CD14-positive monocyte (primary cell): Measurements from ENCODE around the gene ARHGAP10. TPM values are rescaled to one million over a fixed set of nuclear protein-coding genes. Genes with fewer than 3 reads are reported as not detected.

Experiments used
- DNase-seq, 3 donors: peaks; one replicate each; pipeline ENCODE4 v3.0.0-alpha.2; 2011 to 2022
- H2AFZ ChIP-seq: 2 replicates; pipeline ENCODE4 v1.6.0; 2012; ENCODE audit warnings: mild to moderate bottlenecking, low read depth, low read length, inconsistent platforms; ENCODE audit not compliant: insufficient read depth, poor library complexity, severe bottlenecking
- H3K27ac ChIP-seq, 2 donors: 1 replicate in 1 of 2; 2 replicates in 1 of 2; pipeline ENCODE4 v1.5.1; 2012 to 2013; ENCODE audit warnings: low read length in 2 of 2, control low read depth in 1 of 2, inconsistent platforms in 1 of 2, low read depth in 1 of 2, mild to moderate bottlenecking in 1 of 2
- H3K27me3 ChIP-seq, 2 donors: one replicate each; pipeline versions ENCODE4 v1.6.0 to v1.6.1; 2011 to 2013; ENCODE audit warnings: low read length in 2 of 2; ENCODE audit not compliant: control insufficient read depth in 2 of 2, insufficient read depth in 2 of 2
- H3K36me3 ChIP-seq, 2 donors: replicated peaks in 1 of 2; 1 replicate in 1 of 2; 2 replicates in 1 of 2; pipeline versions ENCODE4 v1.5.1 to v1.6.1; 2012 to 2013; ENCODE audit warnings: low read length in 2 of 2, control low read depth in 1 of 2, inconsistent platforms in 1 of 2, mild to moderate bottlenecking in 1 of 2; ENCODE audit not compliant: insufficient read depth in 2 of 2, control insufficient read depth in 1 of 2
- H3K4me1 ChIP-seq, 2 donors: 1 replicate in 1 of 2; 2 replicates in 1 of 2; pipeline versions ENCODE4 v1.5.1 to v1.6.1; 2012 to 2013; ENCODE audit warnings: low read length in 2 of 2, control low read depth in 1 of 2, inconsistent platforms in 1 of 2, mild to moderate bottlenecking in 1 of 2, moderate library complexity in 1 of 2; ENCODE audit not compliant: insufficient read depth in 2 of 2, control insufficient read depth in 1 of 2
- H3K4me2 ChIP-seq: replicated peaks from 2 replicates; pipeline ENCODE3; 2012; ENCODE audit warnings: low read length, moderate library complexity, mild to moderate bottlenecking; ENCODE audit not compliant: poor library complexity, severe bottlenecking; ENCODE audit errors: extremely low read depth
- H3K4me3 ChIP-seq, 3 experiments: fragments of 200-600 bp in 1 of 3; sonication (generic) in 1 of 3; replicated peaks in 1 of 3; 1 replicate in 2 of 3; 2 replicates in 1 of 3; pipeline ENCODE4 v1.5.1; 2011 to 2013; ENCODE audit warnings: low read length in 3 of 3, mild to moderate bottlenecking in 3 of 3, control low read depth in 2 of 3, low read depth in 2 of 3, inconsistent platforms in 1 of 3, moderate library complexity in 1 of 3
- H3K79me2 ChIP-seq: 2 replicates; pipeline ENCODE4 v1.6.0; 2012; ENCODE audit warnings: mild to moderate bottlenecking, control low read depth, inconsistent platforms, low read length, moderate library complexity; ENCODE audit not compliant: insufficient read depth
- H3K9ac ChIP-seq: 2 replicates; pipeline ENCODE4 v1.6.0; 2017; ENCODE audit warnings: low read length, mild to moderate bottlenecking; ENCODE audit not compliant: insufficient read depth, poor library complexity, severe bottlenecking
- H3K9me3 ChIP-seq, 2 donors: replicated peaks in 1 of 2; 1 replicate in 1 of 2; 2 replicates in 1 of 2; pipeline versions ENCODE4 v1.5.1 to v1.6.1; 2012 to 2013; ENCODE audit warnings: low read length in 2 of 2, control low read depth in 1 of 2; ENCODE audit not compliant: control insufficient read depth in 1 of 2, insufficient read depth in 1 of 2
- H4K20me1 ChIP-seq: 2 replicates; pipeline ENCODE4 v1.6.0; 2012; ENCODE audit warnings: mild to moderate bottlenecking, low read length, control low read depth, moderate library complexity; ENCODE audit not compliant: insufficient read depth
- H3K27ac Mint-ChIP-seq, 7 donors: one replicate each; pipeline ENCODE4 v1.8.0; 2020; ENCODE audit warnings: mild to moderate bottlenecking in 7 of 7, mixed read lengths in 7 of 7, moderate library complexity in 6 of 7, inconsistent platforms in 2 of 7
- H3K27me3 Mint-ChIP-seq, 3 donors: one replicate each; pipeline ENCODE4 v1.8.0; 2021 to 2022; ENCODE audit warnings: low read depth in 3 of 3, mild to moderate bottlenecking in 3 of 3, mixed read lengths in 3 of 3, moderate library complexity in 3 of 3, inconsistent platforms in 1 of 3
- H3K36me3 Mint-ChIP-seq, 2 donors: one replicate each; pipeline ENCODE4 v1.8.0; 2020; ENCODE audit warnings: mixed read lengths in 2 of 2, inconsistent platforms in 1 of 2, mild to moderate bottlenecking in 1 of 2
- H3K4me1 Mint-ChIP-seq: one replicate; pipeline ENCODE4 v1.8.0; 2020; ENCODE audit warnings: mild to moderate bottlenecking, mixed read lengths
- H3K4me3 Mint-ChIP-seq, 2 donors: one replicate each; pipeline ENCODE4 v1.8.0; 2020; ENCODE audit warnings: mild to moderate bottlenecking in 2 of 2, mixed read lengths in 2 of 2, moderate library complexity in 1 of 2
- H3K9me3 Mint-ChIP-seq, 7 donors: one replicate each; pipeline ENCODE4 v1.8.0; 2020 to 2022; ENCODE audit warnings: mixed read lengths in 7 of 7, mild to moderate bottlenecking in 6 of 7, moderate library complexity in 6 of 7, inconsistent platforms in 2 of 7
- CTCF ChIP-seq: fragments of 200-600 bp; IDR thresholded peaks from one replicate; pipeline ENCODE4 v1.8.0; 2022; ENCODE audit warnings: antibody characterized with exemption, mild to moderate bottlenecking
- WGBS: methylation state at CpG from one replicate; pipeline ENCODE4 v1.1.5; 2013; ENCODE audit warnings: missing lambda C conversion rate; ENCODE audit not compliant: insufficient coverage; 5-methylcytosine and 5-hydroxymethylcytosine counted together
- intact Hi-C, 2 donors: fragments of 100-400 bp; cut with micrococcal nuclease; formaldehyde crosslinking; loops; one replicate each; pipeline versions ENCODE4 v1.15.0 to v1.15.1; 2023
- polyA plus RNA-seq, 3 donors: library from polyadenylated mRNA; depleted of rRNA in 1 of 3; unstranded in 2 of 3; stranded (reverse) in 1 of 3; fragments of 300-500 nt in 2 of 3; fragments of >200 nt in 1 of 3; fragmentation: Illumina TruSeq in 2 of 3; gene quantifications; 1 replicate in 2 of 3; 2 replicates in 1 of 3; pipeline ENCODE4 v1.2.3, GENCODE V29; 2012 to 2021

ARHGAP10 gene
- polyA plus RNA-seq, 3 donors = 1.7 to 4.3 (median 3.0) TPM

GRCh38 chr4:147860960-147861359 lies 129.1 kb downstream of the ARHGAP10 start:
- H3K9me3 ChIP-seq = no peaks in the 10 kb centered on the region
- no peak overlapping the region for H3K4me3 Mint-ChIP-seq
- no peak overlapping the region for H3K27ac Mint-ChIP-seq
- no peak overlapping the region for H3K27ac ChIP-seq
- H3K4me1 ChIP-seq = no peaks in the 10 kb centered on the region
- H3K9ac ChIP-seq = no peak overlapping the region
- peaks cover 0 to 2% (median 1%) of the 10 kb centered on the region in 3 donors for H3K27me3 Mint-ChIP-seq
- H2AFZ ChIP-seq = no peak overlapping the region
- no peaks in the 10 kb centered on the region for H3K27me3 ChIP-seq
- no peak for TF ChIP-seq CTCF
- H3K9me3 Mint-ChIP-seq = no peaks in the 10 kb centered on the region
- peaks cover 0 to 9% of the 10 kb centered on the region in 2 donors for H3K36me3 ChIP-seq
- intact Hi-C loops = loop anchor here in 1 of 2 donors (10.0 kb wide), 1 partner anchor 126 kb away; the partner anchor contains the start of gene ARHGAP10
- no peaks in the 10 kb centered on the region for H3K4me1 Mint-ChIP-seq
- DNase-seq = no peak
- no peak overlapping the region for H3K4me3 ChIP-seq
- no peaks in the 10 kb centered on the region for H4K20me1 ChIP-seq
- no peak overlapping the region for H3K4me2 ChIP-seq
- H3K36me3 Mint-ChIP-seq = peaks cover 8 to 11% of the 10 kb centered on the region in 2 donors
- H3K79me2 ChIP-seq = no peaks in the 10 kb centered on the region
- WGBS = 97% methylated on average over 15 of the region's 15 CpGs

- Histone ChIP-seq H3K4me3 (no peak overlapping the region), H3K4me2 (no peak overlapping the region), H3K4me1 (no peaks in the 10 kb centered on the region), H2AFZ (no peak overlapping the region), H3K79me2 (no peaks in the 10 kb centered on the region), H3K27ac (no peak overlapping the region), H3K9me3 (no peaks in the 10 kb centered on the region), H3K9ac (no peak overlapping the region), H3K27me3 (no peaks in the 10 kb centered on the region), H4K20me1 (no peaks in the 10 kb centered on the region), H3K36me3 (peaks cover 0 to 9% of the 10 kb centered on the region in 2 donors)
- H3K4me1 Mint-ChIP-seq = no peaks in the 10 kb centered on the region
- H3K27ac Mint-ChIP-seq = no peak overlapping the region
- intact Hi-C loops = loop anchor here in 1 of 2 donors (10.0 kb wide), 1 partner anchor 127 kb away; the partner anchor contains the start of gene ARHGAP10
- 99% methylated on average over 15 of the region's 15 CpGs for WGBS
- no peak overlapping the region for H3K4me3 Mint-ChIP-seq
- no peak for DNase-seq
- peaks cover 9 to 15% of the 10 kb centered on the region in 2 donors for H3K36me3 Mint-ChIP-seq
- H3K27me3 Mint-ChIP-seq = peaks cover 0 to 2% (median 1%) of the 10 kb centered on the region in 3 donors
- TF ChIP-seq CTCF = no peak
- H3K9me3 Mint-ChIP-seq = no peaks in the 10 kb centered on the region
Observed at GRCh38 chr4:147862043-147862692, 130.3 kb downstream of the ARHGAP10 start.
